HG03196 (cell line): Measurements from ENCODE around the gene ARHGEF1.

Experiments
- ATAC-seq: cut with Tn5 transposase; IDR thresholded peaks from one replicate; pipeline ENCODE4 v1.9.1; 2021; ENCODE audit not compliant: unreplicated experiment

The ARHGEF1 gene

DNA sequence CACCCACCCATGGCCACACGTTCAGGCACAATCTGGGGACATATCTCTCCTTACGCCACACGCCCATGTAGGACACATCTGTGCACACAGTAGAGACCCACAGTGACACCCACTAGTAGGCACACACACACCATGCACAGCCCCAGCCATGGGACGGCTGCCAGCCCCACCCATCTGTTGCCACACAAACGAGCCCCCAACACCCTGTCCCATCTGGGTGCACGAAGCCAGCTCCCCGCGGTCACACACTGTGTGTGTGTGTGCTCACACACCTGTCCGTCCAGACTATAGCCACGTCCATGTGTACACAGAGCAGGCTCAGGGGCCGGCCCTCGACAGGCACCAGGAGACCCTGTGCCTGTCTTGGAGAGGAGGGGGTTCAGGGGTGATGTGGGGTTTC is 34.7 kb downstream of the ARHGEF1 start:
- no peak for ATAC-seq

DNA sequence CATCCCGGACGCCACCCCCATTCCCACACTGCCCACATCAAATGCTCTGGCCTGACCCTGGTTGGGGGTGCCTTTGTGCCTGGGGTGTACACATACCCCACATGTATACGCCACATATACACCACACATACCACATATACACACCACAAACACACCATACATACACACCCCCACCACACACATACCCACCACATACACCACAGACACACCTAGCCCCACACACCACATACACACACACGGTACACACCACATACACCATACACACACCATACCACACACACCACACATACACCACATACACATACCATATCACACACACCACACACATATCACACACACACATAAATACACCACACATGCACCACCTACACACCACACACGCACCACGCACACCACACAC is 35.1 kb downstream of the ARHGEF1 start:
- ATAC-seq: no peak

- ATAC-seq: no peak
These were observed 35.8 kb downstream of the ARHGEF1 start for GRCh38 chr19:41918653-41919244.

DNA sequence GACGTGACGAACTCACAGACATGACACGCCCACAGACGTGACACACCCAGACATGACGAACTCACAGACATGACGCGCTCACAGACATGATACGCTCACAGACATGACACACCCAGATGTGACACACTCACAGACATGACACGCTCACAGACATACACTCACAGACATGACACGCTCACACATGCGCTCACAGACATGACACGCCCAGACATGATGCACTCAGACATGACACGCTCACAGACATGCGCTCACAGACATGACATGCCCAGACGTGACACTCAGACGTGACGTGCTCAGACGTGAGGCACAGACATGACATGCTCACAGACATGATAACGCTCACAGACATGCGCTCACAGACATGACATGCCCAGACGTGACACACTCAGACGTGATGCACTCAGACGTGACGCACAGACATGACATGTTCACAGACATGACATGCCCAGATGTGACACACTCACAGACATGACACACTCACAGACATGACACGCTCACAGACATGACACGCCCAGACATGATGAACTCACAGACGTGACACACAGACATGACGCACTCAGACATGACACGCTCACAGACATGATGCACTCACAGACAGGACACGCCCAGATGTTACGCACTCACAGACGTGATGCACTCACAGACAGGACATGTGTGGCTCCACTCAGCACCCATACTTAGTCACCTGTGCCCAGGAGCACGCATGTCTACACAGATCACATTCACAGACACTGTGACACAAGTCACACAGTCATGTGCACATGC is 37.1 kb downstream of the ARHGEF1 start:
- ATAC-seq: no peak

DNA sequence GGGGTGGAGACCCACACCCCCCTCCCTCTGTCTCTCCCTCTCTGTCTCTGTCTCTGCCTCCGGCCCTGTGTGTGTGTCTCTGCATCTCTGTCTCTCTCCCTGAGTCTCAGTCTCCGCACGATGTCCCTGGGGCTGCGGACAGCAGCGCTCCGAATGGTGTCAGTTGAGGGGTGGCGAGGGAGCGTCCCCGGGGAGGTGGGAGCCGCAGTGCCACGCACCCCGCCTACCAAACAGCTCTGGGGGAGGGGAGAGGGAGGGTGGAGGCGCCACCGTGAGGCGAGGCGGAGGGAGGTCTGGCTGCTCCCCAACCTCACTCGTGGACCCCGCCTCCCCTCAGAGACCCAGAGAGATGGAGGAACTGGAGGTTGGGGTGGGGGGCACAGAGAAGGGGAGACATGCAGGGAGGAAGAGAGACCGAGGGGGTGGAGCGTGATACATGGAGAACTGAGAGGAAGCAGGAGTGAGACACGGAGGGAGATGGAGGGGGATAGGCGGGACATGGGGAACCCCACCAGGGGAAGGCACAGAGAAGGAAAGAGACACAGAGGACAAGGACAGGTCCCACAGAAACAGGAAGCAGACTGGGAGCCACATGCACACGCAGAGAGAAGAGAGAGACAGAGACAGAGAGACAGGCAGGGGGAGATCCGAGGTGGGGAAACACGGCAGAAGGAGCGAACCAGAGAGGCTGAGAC is 38.0 kb downstream of the ARHGEF1 start:
- ATAC-seq: no peak

DNA sequence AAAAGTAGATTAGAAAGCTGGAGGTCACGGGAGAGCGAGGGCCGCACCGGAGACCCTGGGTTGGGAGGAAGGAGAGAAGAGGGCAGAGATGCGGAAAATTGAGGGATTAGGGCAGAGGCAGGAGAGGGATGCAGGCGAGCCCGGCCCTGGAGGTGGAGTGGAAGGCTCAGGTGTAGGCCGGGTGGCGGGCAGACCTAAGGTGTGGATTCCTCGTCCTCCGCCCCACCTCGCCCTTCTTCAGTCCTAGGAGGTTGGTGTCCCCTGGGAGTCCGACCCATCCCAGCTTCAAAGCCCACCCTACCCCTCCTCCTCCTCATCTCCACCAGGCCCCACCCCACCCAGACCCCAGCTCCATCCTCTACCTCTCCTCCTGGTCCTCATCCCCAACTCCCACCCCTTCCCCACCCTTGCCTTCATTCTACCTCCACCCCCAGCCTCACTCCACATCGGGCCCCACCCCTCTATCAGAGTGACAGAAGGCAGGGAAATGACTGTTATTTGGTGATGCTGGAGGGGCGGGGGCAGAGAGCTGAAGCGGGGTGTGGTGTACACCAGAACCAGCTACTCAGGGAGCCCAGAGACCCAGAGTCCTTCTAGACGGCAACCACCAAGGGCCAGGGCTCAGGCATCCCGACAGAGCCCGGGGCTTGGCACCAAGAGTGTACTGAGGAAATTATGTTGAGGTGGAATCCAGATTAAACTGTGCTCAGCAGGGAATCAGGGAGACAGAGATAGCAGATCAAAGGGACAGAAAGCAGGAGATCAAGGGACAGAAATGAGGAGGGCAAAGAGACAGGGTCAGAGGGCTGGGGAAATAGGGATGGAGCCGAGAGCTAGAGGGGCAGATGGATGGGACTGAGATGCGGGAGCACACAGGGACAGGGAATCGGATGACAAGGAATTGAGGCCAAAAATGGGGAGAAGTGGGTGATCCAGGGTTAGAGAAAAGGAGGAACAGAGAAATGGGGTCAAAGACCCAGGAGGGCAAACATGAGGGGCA is 38.9 kb downstream of the ARHGEF1 start:
- no peak for ATAC-seq

DNA sequence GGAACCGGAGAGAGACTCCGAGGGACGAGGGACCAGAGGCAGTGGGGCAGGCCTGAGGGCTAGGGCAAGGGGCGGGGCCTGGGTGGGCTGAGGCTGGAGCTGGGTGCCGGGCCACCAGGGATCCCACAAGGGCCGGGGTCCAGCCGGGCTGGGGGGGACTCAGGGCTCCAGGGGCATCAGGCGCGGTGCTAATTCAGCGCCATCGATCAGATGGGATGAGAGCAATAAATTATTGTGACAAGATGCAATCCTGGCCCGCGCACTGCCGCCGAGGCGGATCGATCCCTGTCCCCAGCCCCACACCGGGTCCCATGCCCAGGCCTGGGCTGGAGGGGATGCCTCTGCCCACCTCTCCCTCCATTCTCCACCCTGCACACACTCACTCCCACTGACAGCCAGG is 39.6 kb downstream of the ARHGEF1 start:
- ATAC-seq: no peak

DNA sequence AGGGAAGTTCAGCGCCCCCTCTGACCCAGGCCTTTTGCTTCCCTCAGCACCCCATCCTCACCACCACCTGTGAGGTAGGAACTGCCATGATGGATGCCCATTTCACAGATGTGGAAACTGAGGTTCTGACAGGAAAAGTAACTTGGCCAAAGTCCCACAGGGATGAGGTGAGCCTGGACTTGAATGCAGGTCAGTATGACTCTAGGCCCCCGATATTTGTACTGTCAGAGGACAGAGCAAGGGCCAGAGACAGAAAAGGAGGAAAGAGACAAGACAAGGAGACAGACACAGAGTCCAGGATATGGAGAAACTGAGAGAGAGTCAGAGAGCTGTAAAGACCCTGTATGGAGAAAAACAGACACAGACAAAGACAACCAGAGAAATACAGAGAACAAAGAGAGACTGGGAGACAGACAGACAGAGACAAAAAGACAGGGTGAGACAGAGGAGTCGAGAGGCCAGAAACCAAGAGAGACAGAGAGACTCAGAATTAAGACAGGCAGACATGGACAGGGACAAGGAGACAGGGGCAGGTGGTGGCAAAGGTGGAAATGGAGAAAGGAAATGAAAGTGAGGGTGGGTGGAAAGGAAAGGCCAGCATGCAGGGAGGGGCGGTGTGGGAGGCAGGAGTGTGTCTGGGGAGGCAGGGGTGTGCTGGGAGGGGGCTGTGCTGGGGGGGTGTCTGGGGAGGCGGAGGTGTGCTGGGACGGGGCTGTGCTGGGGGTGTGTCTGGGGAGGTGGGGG is 40.2 kb downstream of the ARHGEF1 start:
- no peak for ATAC-seq

GRCh38 chr19:41924151-41925145 is 41.5 kb downstream of the ARHGEF1 start:
- no peak for ATAC-seq

- ATAC-seq: no peak
These were observed 42.4 kb downstream of the ARHGEF1 start for GRCh38 chr19:41925208-41926003.

DNA sequence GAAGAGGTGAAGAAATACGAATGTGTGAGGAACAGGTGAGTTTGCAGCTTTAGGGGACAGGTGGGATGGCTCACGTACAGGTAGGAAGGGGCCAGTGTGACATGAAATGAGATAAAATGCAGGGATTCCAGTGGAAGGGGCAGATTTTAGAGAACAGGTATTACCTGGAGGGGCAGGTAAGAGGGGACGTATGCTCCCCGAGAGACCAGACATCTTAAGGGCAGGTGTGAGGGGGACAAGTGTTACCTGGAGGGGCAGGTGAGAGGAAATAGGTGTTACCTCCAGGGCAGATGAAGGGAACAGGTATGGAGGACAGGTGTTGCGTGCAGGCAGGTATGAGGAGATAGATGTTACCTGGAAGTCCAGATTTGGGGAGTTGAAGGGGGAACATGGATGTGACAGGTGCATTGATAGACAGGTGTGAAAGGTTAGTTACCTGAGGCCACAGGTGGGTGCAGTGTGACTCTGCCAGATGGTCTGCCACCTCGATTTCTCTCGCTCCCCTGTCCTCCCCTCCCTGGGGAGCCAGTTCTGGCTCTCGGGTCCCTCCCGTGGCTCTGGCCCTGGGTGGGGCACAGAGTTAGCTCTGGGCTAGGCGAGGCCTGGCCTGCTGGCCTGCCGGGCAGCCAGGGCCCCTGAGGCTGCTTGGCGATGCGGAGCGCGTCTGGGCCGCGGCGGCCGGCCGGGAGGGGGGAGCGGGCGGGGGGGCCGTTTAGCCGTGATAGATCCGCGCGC is 43.2 kb downstream of the ARHGEF1 start:
- ATAC-seq: no peak

GRCh38 chr19:41926763-41927496 is 43.9 kb downstream of the ARHGEF1 start:
- ATAC-seq: no peak

DNA sequence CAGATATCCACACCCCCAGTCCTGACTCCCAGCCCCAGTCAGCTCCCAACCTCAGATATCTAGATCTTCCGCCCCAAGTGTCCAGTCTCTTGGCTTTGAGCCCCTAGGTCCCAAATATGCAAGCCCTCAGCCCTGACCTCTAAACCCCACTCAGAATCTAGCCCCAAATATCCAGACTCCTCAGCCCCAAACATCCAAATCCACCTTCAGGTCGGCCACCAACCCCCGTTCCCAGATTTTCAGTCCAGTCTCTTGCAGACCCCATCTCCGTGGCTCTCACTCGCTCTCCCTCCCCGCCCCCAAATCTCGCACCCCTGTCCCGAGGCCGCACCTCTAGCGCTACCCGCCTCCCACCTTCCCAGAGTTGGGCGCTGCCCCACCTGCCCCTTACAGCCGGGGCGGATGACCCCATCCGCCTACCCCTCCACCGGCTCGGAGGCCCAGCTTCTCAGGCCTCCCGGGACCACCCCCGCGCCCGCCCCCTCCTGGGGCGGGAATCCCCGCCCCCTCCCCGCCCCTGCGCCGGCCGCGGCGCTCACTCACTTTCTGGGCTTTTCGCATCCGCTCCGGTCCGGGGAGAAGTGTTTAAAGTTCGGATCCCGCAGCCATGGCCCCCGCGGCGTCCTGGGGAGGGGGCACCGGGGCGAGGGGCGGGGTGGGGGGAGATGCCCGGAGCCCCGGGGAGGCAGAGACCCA is 44.7 kb downstream of the ARHGEF1 start:
- no peak for ATAC-seq

DNA sequence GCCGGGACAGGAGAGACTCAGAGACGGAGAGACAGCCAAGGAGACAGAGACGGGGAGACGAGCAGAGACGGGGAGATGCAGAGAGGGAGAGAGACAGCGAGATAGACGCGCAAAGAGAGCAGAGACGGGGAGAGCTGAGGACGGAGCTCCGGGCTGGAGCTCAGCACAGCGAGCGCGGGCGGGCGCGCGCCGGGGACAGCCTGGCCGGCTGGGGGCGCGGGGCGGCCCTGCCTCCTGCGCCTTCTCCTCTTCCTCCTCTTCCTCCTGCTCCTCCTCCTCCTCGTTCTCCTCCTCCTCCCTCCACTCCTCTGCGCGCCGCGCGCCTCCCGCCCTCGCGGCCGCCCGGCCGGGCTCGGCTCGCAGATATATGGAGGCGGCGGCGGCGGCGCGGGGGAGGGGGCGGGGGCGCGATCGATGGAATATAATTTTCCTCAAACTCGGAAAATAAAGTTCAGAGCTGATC is 45.3 kb downstream of the ARHGEF1 start, which contains the start of gene ERFL:
Gene ERFL, minus strand, starts transcription at position 229 of the 463 bp plus-strand sequence. CDS start 15,530 bp downstream, outside the sequence.
- ATAC-seq: no peak

GRCh38 chr19:41928754-41929535 is 46.0 kb downstream of the ARHGEF1 start:
- ATAC-seq: no peak
